GM21723 (cell line): ENCODE results near the gene PDE5A.
"Not testable (repeated sequence)": the region's sequence is repeated elsewhere in the genome, so short reads cannot be mapped to it uniquely, and the experiment has no call there.

ENCODE experiments used
- ATAC-seq: cut with Tn5 transposase; IDR thresholded peaks from one replicate; pipeline ENCODE4 v1.9.1; 2021; ENCODE audit warnings: mild to moderate bottlenecking, moderate library complexity; ENCODE audit not compliant: unreplicated experiment

PDE5A gene

DNA sequence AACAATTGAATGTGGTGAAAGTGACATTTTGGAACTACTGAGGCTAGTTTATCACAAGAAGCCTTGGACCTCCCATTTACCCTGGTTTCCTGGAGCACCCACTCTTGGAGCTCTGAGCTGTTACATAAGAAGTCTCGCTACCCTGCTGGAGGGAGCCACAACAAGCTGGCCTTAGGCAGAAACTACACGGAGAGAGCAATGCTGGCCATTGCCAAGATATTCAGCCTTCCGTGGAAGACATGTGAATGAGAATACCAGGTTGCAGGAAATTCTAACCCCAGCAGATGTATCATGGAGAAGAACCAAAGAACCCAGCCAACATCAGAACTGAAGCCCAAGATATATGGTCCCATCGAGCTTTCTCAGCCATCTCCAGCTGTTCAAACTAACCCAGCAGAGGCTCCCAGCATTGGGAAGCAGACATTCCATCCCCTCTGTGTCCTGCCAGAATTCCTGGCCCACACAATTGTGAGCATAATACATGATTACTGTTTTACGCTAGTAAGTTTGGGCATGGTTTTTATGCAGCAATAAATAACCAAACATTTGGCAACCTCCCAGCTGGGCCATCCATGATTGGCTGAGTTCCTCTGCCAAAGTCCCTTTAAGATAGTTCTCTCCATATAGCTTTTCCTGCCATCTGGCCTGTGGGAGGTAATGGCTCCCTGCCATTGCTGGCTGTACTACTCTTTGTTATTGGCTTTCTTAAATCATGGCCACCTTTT is 17.9 kb upstream of the PDE5A start:
- ATAC-seq = no peak

DNA sequence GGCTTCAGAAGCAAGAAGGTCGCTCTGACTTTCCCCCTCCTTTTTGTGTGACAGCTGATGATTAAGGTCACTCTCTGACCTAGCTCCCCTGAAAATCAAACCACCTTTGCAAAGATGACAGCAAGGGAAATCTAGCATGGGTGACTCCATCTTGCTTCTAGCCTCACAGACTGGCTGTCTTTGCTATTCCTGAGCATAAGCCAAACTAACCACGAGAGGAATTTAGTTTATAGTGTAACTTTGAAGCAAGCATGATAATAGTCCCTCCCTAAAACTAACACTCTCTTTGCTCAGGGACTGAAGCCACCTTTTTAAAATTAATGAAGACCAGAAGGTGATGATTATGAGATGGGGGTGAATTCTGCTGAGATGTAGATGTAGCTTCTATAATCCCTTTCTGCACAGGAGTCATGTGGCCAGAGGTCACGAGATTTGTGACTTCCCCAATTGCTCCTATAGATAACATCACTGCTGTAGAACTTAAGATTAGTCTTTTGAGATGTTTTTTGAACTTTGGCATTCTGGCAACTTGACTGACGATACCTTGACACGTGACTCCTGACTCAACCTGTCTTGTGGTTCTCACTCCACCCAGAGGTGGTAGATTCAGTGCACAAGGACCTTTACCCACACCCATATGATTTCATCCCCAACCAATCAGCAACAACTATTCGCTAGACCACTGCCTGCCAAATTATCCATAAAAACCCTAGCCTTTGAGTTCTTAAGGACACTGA is 14.9 kb upstream of the PDE5A start:
- no peak for ATAC-seq

DNA sequence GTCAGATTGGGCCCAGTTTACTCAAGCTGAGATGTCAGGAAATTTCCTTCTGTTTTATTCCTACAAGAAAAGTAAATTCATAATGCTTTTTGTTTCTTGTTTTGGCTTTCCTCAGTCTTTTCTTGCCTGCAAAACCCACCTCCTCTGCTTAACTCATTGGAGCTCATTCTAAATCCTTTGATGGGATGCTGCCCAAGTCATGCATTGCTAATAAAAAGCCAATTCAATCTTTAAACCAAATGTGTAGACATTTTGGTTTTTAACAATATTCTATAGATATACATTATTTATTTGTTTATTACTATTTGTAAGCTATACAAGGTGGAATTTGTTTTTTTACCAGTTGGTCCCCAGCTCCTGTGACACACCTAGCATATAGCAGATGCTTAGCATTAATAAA is 13.2 kb upstream of the PDE5A start:
- no peak for ATAC-seq

DNA sequence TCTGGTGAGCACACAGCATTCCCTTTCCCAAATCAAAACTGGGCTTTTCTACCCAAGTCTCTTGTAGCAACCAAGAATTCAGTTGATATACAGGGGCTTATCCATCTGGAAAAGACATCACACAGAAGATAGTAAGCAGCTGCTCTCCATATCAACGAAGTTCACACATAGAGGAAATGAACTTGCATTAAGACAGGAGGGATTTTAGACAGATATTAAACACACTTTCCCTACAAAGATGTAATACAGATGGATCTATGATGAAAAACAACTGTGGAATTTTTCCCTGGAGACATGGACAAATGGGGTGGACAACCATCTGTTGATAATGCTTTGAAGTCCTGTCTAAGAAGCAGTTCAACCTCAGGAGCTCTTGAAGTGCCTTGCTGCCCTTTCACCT is 9.8 kb upstream of the PDE5A start:
- ATAC-seq = no peak

DNA sequence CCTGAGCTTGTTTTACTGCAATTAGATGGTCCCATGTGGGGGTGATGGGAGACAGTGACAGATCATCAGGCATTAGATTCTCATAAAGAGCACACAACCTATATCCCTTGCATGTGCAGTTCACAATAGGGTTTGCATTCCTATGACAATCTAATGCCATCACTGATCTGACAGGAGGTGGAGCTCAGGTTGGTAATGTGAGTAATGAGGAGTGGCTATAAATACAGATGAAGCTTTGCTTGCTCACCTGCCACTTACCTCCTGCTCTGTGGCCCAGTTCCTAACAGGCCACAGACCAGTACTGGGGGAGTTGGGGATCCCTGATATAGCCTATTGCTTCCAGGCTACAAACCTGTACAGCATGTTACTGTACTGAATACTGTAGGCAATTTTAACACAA is 8.2 kb upstream of the PDE5A start:
- not testable (repeated sequence) for ATAC-seq

DNA sequence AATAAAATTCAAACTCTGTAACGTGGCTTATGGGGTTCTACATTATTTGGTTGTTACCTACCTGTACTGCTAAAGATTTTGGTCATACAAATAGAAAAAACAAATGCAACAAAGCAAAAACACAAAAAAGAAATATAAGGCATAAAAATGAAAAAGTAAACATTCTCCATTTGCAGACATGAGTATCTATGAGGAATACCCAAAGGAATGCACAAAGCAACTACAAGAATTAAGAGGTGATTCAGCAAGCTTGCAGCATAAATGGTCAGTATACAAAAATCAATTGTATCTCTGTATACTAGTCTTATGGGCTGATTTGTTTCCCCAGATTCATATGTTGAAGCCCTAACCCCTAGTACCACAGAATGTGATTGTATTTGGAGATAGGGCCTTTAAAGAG is 3.6 kb upstream of the PDE5A start:
- ATAC-seq = no peak

DNA sequence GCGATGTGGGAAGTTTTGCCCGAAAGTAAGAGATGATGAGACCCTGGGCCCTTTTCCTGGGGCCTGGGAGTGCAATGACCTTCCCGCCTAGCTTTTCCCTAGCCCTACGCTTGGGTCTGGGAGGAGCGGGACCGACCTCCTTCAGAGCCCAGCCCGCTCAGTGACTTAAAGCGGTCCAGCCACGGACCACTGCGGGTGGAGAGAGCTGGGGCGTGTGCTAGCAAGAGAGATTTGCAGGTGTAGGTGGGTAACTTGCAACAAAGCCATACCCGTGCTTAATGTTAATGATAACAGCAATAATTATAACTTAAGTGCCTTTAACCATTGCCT is 503 bp upstream of the PDE5A start:
- peak; percentile 42 for ATAC-seq

DNA sequence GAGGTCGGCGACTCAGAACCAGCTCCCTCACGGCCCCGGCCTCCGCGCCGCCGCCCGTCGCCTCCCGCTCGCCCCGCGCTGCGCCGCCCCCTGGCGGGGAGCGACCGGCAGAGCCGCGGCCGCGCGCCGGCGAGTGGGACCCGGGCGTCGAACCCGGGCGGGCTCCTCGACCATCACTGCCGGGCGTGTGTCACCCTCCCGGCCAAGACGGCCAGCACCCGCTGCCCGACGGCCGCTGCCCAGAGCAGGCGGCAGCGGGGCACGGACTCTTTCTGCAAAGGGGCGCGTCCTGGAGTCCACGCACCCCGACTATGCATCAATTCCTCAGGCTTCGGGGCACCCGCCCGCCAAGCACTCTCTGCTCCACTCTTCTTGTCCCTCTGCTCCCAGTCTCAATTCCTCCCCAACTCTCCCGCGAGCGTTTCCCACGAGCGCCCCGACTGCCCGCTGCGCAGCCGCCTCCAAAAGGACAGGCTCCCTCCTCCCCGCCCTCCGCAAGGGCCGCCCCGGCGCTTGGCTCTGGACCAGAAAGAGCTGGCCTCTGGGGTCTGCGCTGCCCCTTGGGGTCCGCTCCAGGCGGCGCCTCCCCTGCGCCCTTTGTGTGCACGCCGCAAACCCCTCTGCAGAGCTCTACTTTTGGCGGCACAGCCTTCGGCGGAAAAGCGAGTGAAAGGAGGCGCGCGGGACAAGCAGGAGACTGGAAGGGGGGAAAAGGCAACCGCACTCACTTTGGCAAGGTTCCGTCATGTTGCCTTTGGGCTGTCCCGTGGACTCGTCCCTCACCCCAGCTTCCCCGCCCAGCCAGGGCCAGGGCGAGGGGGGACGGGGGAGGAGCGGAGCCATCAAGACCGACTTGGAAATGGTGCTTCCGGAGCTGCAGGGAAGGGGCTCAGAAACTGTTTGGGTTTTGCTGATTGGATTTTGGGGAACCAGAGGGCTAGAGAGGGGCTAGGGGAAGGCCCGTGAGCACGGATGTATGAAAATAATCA is 1.0 kb downstream of the PDE5A start:
- peak; percentile 55 for ATAC-seq

DNA sequence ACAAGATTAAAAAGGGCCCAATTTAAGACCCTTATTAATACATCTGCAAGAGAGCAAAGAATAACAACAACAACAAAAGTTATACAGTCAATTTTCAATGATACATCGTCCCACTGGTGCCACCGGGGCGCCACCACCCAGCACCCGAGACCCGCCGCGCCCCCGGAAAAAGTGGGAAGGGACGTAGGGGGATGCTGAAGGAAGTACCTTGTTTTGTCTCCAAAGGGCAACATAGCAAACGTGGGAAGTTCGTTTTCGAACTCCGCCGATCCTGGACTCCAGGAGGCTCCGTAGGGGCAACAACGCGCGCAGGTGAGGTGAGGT is 1.7 kb downstream of the PDE5A start:
- ATAC-seq = no peak

DNA sequence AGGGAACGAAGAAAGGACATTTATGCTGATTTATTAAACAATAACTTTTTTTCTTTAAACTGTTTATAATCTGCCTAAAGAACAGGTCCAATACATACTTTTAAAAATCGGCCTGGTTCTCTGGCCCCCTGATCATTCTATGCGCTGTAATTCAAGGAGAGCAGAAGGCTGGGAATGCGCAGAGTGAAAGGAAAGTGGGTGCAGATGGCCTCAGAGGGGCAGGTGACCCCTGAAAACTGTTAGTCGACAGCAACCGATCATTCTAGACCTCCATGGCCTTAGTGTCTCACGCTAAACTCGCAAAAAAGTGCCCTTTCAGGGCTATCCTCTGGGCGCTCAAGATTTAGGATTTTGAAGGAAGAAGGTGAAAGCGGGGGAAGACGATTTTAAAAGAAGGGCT is 2.2 kb downstream of the PDE5A start:
- ATAC-seq = no peak

DNA sequence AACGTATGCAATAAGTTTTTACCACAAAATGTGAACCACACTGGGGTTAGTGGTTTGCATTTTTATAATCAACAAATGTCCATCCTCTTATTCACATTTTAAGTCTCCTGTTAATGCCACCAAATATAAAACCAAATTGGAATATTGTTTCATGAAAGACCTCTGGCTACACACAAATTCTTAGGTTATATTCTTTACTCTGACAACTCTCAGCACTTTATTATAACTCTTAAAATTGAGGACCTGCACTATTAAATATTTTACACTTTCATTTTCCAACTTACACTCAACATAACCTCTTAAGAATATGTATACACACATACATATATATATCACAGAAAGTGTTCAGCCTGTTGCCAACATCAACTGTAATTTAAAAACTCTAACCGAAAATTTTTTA is 2.8 kb downstream of the PDE5A start:
- no peak for ATAC-seq

DNA sequence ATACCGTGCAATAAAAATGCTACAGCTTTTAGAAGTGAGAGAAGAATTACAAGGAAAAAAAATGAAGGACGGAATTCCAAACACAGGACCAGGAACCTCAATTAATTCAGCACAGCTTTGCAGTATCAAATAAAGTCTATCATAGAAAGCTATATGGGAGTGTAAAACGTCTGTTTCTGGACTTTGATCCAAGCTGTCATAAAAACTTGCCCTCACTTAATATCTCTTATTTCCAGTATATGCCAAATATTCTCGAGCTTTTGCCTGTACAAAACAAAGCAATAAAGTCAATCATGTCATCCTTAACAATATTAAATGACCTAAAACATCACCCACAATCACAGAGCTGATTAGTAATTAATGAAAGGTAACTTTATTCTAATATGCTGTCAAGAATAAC is 4.2 kb downstream of the PDE5A start:
- ATAC-seq = no peak

DNA sequence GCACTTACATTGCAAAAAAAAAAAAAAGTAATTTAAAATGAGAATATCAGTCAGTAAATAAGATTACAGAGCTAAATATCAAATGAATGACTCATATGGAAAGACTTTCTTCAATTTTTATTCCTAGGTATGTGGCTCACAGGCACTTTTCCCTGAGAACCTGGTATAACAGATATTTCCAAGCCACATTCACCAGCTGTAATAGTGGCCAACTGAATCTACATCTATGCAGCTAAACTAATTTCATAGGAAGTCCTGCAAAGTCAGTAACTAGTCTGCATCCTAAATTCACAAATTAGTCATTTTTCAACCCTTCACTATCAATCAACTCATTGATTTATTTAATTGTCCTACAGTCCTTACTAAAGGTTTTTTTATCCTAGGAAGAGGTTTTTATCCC is 5.6 kb downstream of the PDE5A start:
- no peak for ATAC-seq

DNA sequence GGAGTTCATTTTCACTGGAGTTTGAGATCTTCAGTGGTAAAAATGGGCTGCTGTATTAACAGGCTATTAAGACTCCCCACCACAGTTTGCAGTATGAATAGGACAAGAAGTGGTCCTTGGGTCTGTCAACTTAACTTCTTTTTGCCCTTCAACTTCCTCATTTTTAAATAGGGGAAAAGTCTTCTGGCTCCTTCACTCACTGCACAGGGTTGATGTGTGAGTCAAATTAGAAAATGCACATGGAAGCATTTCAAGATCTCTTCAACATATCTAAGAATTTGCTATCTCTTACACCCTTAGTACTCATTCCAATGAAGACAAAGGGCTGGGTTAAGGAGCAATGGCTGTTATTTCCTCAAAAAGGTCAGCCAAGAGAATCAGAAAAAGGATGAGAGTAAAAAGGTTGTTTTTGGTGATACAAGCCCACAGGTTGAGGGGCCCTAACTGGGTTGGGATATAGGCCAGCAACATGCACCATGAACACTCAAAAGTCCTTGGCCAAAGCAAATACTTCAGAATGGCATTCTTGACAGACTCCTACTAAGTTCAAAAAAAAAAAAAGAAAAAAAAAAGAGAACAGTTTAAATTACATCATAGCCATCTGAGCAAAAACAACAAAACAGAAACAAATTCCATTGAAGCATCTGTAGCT is 13.4 kb downstream of the PDE5A start:
- no peak for ATAC-seq

DNA sequence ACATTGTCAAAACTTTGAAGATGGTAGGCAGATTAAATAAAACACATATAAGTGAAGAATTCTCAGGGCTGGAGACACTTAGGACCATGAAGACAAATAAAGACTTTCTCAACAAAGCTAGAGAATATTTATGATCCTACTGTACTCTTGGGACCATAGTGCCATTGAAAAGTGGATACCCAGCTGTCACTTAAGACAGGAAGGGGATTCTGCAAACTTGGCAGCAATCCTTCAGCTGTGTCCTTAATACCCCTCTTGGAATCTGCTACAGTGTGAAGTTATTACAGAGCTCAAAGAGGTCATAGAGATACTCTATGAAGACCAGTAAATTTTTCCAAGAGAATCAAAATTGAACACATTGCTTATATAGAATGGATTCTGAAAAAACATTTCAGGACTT is 24.3 kb downstream of the PDE5A start:
- no peak for ATAC-seq

DNA sequence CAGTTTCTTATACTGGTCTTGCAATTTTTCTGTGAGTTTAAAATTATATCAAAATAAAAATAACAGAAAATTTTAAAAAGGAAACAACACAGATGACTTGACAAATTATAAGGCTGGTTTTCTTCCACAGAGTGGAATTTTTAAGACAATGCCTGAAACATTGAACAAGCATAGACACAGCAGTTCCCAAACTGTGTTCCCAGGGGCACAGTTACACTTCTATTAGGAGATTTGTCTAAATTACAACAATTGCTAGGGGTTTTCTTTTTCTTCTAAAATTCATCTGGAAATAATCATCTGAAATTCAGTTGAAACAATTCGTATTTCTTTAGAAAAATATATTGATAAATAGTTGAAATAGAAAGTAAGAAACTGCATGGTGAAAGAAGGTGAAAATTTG is 26.2 kb downstream of the PDE5A start:
- ATAC-seq = no peak

DNA sequence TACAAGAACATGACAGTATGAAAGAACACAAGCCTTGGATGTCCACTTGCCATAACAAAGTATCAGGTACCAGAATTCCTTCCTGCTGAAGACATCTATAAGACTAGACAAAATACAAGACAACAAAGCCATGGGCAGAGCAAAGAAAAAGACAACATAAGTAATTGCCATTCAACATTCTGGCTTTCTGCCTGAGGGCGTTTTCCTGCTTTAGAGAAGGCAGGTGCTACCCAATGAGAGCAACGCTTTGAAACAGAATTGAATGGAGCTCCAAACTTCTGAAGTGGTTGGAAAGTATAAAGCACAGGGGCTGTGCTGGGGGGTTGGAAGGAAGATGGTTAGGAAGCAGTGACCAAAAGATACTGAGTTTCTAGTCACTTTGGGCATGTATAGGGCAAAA is 30.1 kb downstream of the PDE5A start:
- ATAC-seq = no peak

DNA sequence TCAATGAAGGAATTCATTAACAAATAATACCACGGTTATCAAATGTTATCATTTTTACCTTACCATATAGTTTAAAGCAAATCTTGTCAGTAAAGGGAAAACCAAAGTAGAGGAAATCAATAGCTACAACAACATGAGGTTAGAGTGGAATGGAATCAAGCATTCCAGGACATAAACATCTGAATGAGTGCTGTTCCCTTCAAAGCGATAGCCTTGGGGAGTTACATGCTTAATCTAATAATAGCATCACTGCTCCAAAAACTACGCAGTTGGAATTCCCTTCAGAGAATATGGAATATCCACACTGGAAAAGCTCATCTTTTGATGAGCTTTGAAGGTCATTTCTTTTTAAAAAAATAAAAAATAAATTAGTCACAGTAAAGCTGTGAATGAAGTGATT is 31.2 kb downstream of the PDE5A start:
- no peak for ATAC-seq

DNA sequence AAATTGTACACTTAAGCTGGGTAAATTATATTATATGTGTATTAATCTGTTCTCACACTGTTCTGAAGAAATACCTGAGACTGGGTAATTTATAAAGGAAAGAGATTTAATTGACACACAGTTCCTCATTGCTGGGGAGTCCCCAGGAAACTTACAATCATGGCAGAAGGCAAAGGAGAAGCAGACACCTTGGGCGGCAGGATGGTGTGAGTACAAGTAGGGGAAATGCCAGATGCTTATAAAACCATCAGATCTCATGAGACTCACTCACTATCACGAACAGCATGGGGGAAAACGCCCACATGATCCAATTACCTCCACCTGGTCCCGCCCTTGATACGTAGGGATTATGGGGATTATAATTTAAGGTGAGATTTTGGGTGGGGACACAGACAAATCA is 34.9 kb downstream of the PDE5A start:
- ATAC-seq = no peak

DNA sequence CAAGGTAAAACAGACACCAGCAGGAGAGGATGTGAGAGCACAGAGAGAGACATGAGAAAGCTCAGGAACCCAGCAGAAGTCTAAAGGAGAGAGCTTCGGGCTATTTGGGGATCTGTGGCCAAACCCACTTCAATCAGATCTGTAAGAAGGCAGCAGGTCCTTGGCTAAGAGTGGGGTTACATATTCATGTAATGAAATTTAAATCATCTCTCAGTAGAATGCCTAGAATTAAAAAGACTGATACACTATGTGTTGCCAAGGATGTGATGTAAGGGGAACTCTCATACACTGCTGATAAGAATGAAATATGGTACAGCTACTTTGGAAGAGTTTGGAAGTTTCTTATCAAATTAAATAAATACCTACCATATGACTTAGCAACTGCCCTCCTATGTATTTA is 35.8 kb downstream of the PDE5A start:
- no peak for ATAC-seq

DNA sequence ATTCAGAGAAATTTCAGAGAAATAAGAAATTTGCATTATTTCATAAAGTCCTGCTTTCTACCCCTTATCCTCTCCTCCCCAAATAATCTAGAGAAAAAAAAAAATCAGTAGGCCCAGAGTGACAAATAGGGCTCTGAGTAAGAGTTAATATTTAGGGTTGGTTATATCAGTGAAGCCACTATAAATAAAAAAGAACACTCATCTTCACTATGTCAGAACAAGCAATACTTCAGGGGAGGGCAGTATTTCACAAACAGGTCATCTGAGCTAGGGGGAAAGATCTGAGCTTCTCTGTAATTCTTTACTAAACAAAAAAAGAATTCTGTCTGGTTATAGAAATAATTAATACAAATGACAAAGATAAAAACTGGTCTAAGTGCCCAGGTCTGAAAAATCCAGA is 39.4 kb downstream of the PDE5A start:
- no peak for ATAC-seq
